GM18907 (cell line): ENCODE data around the gene CERS1.

ENCODE experiments used
- ATAC-seq: cut with Tn5 transposase; IDR thresholded peaks from one replicate; pipeline ENCODE4 v1.9.1; 2021; ENCODE audit warnings: mild to moderate bottlenecking, moderate library complexity; ENCODE audit not compliant: unreplicated experiment

CERS1 gene, protein sequence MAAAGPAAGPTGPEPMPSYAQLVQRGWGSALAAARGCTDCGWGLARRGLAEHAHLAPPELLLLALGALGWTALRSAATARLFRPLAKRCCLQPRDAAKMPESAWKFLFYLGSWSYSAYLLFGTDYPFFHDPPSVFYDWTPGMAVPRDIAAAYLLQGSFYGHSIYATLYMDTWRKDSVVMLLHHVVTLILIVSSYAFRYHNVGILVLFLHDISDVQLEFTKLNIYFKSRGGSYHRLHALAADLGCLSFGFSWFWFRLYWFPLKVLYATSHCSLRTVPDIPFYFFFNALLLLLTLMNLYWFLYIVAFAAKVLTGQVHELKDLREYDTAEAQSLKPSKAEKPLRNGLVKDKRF

DNA sequence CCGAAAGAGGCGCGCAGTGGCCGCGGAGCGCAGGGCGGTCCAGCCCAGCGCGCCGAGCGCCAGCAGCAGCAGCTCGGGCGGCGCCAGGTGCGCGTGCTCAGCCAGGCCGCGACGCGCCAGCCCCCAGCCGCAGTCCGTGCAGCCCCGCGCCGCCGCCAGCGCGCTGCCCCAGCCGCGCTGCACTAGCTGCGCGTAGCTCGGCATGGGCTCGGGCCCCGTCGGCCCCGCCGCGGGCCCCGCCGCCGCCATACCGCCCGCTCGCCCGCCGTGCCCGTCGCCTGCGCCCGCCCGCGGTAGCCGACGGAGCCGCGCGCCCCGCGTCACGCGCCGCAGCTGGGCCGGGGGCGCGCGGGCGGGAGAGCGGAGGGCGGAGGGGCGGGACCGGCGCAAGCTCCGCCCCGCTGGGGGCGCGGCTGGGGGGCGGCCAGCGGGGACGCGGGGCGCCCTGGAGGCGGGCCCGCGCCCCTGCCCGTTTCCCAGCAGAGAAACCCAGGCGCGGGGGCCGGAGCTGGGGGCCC lies at the start of gene CERS1:
Gene CERS1 (minus strand): TSS at position 335 of the 518 bp plus-strand sequence. CDS start 86 bp downstream, at position 249.
- ATAC-seq = no peak

DNA sequence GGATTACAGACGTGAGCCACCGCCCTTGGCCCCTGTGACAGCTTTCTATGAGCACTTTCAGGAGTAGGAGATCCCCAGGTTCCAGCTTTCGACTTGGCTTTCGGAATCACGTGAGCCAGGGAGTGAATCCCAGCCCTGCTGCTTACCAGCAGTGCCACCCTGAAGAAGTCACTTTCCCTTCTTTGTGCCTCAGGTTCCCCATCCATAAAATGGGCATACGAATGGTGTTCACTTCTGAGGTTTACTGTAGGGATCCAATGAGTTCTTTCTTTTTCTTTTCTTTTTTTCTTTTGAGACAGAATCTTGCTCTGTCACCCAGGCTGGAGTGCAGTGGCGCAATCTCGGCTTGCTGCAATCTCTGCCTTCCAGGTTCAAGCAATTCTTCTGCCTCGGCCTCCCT lies 49.3 kb upstream of the CERS1 start:
- no peak for ATAC-seq

DNA sequence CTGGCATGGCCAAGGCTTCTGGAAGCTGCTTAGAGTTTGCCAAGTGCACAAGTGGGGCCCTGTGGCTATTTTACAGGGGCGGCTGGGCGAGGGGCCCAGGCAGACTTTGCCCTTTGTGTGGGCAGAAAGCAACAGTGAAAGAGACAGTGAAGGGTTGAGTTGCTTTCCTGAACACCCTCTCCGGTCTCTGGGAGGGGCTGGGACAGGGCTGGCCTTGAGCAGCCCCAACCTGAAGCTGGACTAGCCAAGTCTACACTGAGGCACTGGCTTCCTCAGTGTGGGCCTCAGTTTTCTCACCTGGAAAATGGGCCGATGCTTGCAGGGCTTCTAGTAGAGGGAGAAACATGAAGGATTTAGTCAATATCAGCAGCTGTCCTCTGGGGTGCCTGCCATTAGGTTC lies 47.5 kb upstream of the CERS1 start:
- no peak for ATAC-seq

DNA sequence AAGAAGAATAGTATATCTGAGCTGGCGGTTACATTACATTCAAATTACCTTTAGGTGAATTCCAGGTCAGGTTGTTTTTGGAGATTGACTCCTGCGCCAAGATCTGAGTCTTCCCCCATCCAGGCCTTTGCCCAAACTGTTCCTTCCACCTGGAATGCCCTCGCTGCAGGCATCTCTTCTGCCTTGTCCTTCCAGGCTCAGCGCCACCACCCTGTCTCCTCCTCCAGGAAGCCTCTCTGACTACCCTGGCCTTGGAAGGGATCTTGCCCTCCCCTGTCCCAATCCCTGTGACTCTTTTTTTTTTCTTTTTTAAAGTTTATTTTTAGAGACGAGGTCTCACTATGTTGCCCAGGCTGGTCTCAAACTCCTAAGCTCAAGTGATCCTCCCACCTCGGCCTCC lies 46.7 kb upstream of the CERS1 start:
- no peak for ATAC-seq

DNA sequence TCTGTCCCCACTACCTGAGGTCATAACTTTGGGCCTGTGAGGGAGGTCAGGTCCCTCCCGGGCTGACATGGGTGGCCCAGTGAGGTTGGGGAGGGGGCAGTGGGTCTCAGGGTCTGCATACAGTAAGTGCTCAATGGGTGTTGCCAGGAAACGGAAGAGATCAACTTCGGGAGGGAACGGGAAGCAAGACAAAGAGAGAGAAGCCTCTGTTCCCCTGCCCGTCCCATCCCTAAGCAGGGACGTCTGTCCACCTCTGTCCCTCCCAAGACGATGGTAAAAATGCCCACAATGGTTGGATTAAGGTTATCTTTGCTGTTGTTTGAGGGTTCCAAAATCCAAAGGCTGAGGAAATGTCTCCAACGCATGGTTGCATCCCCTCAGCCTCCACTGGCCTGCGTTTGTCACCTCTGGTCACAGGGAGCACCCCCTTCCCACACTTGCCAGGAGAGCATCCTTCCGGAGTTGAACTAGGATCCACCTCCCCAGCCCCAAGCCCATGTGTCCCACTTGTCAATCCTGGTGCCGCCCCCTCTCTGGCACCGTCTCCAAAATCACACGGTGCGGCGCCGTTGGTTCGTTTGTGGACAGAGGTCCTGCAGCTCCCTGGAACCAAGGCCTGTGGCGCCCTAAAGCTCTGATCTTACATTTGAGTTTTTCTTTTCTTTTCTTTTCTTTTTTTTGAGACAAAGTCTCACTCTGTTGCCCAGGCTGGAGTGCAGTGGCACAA lies 45.8 kb upstream of the CERS1 start:
- ATAC-seq = no peak

DNA sequence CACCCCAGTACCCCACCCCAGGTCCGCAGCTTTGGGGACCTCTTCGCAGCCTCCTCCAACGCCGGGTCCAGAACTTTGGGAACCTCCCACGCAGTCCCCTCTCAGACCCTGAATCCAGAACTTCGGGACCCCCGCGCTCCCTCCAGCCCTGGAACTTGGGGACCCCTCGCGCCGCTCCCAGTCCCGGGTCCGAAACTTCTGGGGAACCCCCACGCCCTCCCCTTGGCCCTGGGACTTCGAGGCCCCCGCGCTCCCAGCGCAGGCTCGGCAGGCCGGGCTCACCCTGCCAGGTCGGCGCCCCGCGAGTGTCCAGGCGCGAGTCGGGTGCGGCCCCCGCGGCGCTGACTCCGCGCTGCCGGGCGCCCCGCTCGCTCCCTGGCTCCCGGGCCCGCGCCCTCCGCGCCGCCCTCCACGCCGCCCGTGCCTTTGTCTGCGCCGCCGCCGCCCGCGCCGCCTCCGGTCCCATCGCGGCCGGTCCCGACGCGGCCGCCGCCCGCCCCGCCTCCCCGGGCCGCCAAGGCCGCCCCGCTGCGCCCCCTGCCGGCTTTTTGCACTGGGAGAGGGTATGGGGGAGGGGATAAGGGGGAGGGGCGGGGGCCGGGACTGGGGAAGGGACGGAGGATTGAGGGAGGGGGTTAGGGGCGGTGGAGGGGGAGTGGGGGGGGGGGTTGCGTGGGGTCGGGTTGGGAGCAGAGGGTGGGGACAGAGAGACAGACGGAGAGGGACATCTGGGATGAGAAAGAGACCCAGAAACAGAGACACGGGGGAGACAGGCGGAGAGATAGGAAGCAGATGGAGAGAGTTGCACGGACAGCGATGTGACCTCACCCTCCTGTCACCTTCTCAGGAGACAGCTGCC lies 45.0 kb upstream of the CERS1 start, which contains the start of gene HOMER3:
Gene HOMER3 (minus strand): TSS at position 449 of the 859 bp plus-strand sequence. CDS start 2,235 bp downstream, outside the sequence.
- ATAC-seq = no peak

DNA sequence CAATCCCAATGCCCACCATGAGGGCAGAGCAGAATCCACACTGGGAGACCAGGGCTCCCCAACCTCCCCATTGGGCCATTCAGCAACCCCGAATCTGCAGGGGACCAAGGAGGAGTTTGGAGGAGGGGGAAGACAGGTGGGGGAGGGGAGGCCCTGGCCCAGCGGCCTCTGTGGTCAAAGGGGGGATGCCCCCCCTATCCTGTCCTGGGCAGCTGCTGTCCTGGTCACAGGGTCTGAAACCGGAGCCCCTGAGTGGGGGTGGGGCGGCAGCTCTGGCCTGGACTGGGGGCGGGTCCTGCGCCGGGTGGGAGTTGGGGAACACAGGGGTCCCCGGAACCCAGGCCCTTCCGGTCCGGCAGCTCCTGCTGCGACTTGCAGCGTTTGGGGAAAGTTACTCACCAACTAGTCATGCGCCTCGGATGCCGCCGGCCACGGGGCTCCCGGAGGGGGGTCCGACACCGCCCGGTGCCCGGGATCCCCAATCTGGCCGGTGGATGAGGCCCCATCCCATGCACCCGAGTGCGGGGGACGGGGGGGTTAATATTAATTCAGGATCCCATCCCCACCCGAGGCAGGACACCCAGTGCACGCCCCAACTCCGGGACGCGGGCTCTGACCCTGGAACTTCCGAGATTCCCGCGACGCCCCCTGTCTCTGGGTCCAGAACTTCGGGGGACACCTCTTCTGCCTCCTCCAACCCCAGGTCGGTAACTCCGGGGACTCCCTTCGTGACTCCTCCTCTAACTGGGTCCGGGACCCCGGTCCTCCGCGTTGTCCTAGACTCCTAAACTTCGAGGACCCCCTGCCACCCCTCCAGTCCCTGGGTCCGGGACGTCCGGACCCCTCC lies 44.2 kb upstream of the CERS1 start:
- no peak for ATAC-seq

DNA sequence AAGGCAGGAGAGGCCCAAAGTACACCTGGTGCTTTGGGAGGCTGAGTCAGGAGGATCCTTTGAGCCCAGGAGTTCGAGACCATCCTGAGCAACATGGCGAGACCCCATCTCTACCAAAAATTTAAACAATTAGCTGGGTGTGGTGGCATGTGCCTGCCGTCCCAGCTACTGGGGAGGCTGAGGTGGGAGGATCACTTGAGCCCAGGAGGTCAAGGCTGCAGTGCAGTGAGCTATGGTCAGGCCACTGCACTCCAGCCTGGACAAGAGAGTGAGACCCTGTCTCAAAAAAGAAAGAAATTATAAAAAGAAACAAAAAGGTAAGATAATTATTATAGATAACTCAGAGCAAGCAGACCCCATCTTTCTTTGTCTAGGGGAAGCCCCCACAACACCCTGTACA lies 43.2 kb upstream of the CERS1 start:
- no peak for ATAC-seq

DNA sequence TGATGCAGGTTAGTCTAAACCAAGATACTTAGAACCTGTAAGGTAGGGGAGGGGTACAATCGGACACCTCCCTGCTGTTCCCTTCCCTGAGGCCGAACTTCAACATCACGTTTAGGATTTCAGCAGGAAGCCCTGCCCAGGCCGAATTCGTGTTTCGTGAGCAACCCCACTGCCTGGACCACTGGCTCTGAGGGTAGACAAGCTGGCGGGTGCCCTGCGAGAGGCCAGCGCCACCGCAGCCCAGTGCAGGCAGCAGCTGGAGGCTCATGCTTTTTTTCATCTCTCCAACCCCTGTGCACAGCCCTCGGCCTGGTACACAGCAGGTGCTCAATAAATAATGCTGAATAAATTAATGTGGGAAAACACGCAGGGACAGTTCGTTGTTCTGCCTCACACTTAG lies 37.3 kb upstream of the CERS1 start:
- ATAC-seq = no peak

DNA sequence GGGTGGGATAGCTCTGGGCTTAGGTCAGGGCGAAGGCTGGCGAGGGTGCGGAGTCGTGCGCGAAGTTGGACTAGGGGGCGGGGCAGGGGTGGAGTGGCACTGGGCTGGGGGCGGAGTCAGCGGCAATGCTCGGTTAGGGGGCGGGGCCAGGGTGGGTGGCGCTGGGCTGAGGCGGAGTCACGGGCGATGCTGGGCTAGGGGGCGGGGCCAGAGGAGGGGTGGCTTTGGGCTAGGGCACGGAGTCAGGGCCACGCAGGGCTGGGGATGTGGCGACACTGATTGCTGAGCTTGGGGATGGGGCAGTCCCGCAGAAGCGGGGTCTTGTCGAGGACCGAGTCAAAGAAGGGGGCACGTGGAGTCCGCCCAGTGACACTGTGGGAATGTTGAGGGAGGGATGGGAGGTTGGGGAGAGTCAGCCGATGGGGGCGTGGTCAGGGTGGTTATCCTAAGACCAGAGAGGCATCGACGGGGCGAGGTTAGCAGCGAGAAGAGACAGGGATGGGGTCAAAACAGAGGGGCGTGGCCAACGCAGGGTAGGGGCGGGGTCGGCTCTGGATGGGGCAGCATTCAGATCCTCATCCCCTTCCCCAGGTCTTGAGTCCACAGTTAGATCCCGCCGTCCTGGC lies 36.4 kb upstream of the CERS1 start:
- no peak for ATAC-seq

DNA sequence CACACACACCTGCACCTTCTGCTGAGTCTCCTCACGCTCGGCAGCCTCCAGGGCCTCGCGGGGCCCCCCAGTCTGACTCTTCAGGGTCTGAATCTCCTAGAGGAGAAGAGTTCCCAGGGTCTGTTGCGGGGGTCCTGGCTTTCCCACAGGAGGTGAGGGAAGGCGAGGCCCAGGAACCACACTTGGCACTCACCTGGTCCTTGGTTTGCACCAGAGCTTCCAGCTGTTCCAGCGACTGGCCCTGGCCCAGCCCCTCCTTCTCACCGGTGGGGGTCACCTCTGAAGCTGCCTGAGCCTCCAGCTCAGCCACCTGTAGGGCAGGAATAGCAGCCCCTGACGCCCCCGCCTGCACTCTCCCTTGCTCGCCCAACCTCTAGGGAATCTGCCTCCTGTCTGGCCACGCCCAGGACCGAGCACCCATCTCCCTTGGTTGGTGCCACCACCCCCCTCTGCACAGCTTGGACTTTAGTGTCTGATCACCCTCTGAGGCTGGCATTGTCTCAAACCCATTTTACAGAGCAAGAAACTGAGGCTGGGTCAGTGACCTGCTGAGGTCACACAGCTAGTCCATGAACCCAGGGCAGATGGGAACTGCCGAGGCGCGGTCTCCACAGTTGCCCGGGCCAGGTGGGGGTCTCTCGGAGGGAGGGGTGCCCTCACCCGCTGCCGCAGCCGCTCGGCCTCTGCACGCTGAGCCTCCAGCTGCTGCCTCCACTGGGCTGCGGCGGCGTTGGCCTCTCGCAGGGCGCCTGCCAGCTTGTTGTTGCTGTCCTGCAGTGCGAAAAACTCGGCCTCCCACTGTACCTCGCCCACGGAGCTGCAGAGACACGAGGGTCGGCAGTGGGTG lies 35.6 kb upstream of the CERS1 start:
- ATAC-seq = no peak

DNA sequence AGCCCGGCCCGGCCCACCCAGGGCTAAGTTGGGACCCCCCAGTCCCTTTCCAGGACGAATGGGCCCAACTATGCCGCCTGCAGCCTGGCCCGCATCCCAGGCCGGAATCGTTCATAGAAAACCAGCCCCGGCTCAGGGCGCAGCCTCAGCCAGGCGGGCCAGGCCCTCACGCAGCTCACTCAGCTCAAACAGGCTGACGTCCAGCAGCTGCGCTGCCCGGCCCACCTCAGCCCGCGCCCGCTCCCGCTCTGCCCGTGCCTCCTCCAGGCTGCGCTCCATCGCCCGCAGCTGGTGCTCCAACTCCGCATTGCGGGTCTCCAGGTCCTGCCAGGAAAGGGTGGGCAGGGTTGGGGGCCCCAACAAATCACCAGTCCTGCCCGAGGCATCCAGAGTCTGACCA lies 33.4 kb upstream of the CERS1 start:
- no peak for ATAC-seq

DNA sequence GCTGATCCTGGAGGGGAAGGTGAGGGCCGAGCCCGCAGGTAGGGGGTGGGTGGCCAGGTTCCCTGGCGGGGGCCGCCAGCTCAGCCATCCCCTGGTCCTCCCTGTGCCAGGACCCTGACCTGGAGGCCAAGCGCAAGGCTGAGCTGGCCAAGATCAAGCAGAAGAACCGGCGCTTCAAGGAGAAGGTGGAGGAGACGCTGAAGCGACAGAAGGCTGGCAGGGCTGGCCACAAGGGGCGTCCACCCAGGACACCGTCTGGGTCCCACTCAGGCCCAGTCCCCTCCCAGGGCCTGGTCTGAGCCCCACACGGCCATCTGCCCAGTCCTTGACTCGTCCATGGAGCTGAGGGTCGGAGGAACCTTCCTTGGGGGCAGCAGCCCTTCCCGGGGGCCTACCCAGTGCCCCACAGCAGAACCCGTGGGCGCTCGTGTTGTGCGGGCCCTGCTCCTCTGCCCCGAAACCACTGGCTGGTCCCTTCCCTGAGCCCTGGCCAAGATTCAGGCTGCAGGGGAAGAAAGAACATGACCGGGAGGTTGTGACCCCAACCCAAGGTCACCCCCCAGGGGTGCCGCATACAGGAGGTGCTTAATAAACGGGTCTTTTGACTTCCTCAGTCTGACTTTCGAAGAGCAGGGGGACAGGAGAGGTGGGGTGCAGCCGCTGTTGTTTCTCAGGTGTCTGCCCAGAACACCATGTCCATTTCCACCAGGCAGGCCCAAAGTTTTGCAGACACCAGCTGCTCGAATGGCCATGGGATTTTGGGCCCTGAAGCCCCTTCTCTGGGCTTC lies 32.3 kb upstream of the CERS1 start:
- ATAC-seq = no peak

DNA sequence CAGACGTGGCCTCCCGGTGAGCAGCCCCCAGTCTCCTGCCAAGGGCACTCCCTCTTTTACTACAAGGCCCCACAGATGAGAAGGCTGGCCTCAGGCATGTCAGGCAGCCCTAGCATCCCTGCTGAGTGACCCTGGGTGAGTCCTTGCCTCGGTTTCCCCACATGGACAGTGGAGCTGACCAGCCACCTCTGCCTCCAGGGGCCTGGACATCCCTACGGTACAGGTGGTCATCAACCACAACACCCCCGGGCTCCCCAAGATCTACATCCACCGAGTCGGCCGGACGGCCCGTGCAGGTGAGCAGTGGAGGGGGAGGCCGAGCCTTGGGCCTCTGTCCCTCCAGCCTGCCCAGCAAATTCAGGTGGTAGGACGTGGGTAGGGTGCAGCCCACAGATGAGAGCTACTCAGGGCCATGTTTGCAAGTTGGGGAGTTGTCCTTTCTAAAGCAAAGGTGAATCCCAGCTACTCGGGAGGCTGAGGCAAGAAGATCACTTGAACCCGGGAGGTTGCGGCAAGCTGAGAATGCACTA lies 28.8 kb upstream of the CERS1 start:
- no peak for ATAC-seq

DNA sequence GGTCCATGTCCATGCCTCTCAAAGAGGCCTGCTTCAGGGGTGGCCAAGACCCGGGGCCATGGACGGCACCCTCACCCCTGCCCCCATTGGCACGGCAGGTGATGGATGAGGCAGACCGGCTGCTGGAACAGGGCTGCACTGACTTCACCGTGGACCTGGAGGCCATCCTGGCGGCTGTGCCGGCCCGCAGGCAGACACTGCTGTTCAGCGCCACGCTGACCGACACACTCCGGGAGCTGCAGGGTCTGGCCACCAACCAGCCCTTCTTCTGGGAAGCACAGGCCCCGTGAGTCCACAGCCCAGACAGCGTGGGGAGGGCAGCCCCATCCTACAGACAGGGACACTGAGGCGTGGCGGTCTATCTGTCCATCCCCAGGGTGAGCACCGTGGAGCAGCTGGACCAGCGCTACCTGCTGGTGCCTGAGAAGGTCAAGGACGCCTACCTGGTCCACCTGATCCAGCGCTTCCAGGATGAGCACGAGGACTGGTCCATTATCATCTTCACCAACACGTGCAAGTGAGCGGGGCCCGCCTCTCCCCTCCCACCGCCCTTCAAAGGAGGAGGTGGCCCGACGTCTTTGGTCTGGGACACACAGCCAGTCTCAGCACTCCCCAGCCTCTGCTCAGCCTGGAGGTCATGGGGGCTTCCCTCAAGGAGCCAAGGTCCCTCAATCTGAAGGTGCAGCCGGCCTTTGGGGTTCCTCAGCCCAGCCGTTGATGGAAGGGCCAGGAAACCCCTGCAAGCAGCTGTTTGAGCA lies 26.4 kb upstream of the CERS1 start:
- ATAC-seq = no peak

DNA sequence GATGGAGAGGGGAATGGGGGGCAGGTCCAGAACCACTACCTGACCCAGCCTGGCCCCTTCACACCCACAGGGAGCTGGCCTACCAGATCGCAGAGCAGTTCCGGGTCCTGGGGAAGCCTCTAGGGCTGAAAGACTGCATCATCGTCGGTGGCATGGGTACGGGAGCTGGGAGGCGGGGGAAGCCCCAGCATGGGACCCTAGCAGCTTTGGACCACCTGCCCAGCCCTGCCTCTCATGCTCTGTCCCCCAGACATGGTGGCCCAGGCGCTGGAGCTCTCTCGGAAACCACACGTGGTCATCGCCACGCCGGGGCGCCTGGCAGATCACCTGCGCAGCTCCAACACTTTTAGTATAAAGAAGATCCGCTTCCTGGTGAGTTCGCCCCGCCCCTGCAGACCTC lies 25.6 kb upstream of the CERS1 start:
- no peak for ATAC-seq

DNA sequence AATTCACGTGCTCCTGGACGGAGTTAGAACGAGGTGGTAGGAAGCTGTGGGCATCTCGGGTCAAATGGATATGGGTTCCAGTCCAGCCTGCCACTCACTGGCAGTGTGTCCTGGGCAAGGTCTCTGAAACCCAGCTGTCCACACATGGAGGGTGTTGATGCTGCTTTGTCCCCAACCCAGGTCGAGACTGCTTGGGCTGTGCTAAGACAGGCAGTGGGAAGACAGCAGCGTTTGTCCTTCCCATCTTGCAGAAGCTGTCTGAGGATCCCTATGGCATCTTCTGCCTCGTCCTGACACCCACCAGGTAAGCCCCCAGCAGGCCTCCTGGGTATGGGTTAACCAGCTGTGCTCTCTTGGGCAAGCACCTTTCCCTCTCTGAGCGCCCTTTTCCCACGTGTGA lies 24.4 kb upstream of the CERS1 start:
- no peak for ATAC-seq
